Superior temporal gyrus (tissue), 1 donor: ENCODE data around the gene ANKS1B.

Experiments used
- DNase-seq: peaks from one replicate; pipeline ENCODE4 v3.0.0-alpha.2; 2016; ENCODE audit errors: extremely low spot score

Gene ANKS1B

DNA sequence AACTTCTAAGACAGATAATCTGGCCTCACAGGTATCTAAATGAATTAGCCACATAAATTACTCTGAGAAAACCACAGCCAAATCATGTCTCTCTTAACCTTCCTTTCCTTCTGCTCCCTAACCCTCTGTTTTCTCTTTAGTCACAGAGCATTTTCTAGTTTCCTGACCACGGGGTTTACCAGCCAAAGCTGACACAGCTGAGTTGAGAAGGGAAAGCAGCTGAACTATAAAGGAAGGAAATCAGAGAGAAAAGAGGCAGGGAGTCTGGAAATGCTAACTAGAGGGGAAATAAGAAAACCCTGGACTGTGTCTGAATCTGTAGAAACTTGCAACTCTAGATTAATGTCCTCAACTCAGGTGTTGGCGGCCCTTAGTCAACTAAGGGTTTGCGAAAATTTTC is 24.4 kb downstream of the ANKS1B start:
- no peak for DNase-seq

DNA sequence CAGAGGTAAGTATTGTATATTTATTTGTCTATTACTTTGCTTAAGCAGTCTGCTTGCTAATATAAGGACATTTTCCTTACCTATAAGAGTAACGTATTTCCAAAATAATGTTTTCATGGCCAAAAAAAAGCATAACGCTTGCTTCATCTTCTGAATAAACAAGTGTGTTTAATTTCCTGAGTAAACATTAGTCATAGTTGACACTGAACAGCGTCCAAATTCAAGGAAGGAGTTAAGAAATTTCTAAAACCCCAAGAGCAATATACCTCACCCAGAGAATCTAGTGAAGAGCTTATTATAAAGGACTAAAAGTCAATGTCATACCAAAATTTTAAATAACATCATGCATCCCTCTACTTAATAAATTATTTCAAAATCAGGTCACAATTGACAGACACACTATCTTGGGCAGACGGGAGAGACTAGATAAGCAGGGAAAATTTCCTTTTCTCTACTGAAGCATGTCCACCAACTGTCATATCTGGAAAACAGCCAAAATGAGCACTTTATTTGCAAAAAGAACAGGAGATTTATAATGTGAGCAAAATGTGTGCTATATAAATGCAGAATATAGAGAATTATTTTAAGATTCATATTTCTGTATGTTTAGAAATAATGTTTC is 25.1 kb downstream of the ANKS1B start:
- no peak for DNase-seq

DNA sequence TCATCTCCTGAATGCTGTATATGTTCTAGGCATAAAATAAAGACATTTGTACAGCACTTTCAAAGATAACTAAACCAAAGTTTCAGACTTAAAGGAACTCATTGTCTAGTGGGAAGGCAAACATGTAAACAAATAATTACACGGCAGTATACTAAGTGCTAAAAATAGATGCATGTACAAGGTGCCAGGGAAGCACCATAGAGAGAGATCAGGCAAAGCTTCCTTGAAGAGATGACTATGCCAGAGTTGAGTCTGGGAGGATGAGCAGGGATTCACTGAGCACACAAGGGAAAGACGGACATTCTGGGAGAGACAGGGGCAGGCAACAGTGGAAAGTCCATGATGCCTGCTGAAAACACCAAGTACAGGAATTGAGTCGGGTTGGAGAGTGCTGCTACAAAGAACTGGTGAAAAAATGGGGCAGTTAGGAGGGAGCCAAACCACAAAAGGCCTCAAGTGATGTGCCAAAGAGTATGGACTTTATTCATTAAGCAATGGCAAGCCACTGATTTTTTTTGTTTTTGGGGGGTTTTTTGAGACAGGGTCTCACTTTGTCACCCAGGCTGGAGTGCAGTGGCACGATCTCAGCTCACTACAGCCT is 26.8 kb downstream of the ANKS1B start:
- DNase-seq, result no peak

DNA sequence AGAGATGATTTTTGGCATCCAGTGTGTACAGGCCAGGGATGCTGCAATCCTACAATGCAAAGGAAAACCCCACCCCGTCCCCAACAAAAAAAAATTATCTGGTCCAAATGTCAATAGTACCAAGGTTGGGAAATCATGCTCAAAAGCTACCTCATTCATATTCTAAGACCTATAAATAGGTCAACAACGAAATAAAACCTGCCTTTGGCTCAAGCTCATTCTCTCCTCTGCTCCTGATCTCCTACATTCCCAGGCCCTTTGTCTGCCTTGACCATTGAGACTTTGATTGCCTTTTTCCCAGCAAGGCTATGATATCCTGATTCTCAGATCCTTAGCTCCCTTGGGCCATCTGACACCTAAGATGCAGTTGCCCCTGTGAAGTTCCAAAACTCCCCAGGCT is 30.0 kb downstream of the ANKS1B start:
- no peak for DNase-seq

DNA sequence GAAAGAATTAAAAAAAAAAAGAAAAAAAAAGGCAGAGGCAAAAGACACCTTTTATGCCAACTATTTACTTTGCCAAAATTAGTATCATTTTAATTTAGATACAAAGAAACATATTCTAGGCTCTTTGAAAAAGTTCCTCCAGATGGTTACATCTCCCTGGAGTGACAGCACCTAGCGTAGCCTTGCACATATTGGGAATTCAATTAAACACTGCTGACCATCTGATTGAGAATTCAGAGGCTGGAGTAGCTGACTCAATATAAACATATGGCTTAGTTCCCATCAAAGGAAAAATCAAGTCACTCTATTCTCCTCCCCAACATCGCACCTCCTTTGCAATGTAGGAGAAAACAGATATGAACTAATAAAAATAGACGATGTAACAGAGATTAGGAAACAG is 36.4 kb downstream of the ANKS1B start:
- DNase-seq, result no peak

DNA sequence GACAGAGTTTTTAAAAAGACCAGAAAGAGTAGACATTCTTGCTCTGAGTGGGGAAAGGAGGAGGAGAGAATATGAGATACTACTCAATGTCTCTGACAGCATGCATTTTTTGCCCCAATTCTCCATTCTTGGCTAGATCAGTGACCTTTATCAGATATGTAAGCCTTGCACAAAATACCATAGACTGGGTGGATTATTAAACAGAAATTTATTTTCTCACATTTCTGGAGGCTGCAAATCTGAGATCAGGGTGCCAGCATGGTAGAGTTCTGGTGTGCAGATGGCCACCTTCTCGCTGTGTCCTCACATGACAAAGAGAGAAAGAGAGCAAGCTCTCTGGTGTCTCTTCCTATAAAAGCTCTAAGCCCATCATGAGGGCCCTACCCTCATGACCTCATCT is 38.6 kb downstream of the ANKS1B start:
- no peak for DNase-seq

DNA sequence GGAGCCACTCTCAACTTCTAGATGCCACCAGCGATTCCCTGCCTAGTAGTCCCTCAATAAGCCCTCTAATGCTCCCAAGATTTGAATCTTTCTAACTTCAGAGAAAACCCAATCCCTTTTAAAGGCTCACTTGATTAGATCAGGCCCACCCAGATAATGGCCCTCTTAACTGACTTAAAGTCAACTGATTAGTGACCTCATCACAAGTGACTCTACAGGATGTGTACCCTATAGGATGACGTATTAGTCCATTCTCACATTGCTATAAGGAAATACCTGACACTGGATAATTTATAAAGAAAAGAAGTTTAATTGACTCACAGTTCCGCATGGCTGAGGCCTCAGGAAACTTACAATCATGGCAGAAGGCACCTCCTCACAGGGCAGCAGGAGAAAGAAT is 49.1 kb downstream of the ANKS1B start:
- no peak for DNase-seq

DNA sequence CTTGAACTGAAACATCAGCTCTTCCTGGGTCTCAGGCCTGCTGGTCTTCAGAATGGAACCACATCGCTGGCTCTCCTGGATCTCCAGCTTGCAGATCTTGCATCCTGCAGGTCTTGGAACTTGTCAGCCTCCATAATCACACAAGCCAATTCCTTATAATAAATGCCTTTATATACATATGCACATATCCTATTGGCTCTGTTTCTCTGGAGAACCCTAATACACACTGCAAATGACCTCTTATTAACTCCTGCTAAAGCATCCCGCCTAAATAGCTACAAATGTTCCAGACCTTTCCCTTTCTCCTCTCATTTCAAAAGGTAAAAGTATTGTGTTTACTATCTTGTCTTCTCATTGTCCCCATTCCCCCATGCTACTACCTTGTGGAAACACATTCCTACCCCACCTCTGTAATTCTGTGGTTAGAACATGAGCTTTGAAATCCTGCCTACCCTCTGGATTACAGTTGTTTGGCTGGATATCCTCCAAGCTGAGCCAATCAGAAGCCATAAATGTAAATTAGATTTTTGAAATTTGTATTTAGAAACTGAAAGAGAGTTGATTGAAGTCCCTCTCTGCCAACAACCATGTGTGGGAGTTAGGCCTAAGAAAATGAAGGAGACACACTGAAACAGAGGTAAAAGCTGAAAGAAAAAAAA is 58.1 kb downstream of the ANKS1B start:
- no peak for DNase-seq

DNA sequence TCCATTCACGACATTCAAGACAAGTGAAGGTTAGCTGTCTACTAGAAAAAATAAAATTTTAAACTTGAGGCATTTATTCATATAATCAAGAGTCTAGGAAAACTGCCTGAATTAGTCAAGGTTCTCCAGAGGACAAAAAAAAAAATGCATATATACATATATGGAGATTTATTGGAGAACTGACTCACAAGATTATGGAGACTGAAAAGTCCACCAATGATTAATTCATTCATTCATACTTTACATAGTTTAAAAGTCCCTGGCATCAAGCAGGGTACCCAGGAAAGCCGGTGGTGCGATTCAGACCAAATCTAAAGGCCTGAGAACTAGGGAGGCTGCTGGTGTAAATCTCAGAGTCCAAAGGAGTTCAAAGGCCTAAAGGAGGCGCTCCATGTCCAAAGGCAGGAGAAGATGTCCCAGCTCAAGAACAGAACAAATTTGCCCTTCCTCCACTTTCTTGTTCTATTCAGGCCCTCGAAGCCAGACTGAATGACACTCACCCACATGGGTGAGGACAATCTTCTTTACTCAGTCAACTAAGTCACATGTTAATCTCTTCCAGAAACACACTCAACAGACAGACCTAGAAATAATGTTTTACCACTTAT is 64.3 kb downstream of the ANKS1B start:
- DNase-seq, result no peak

DNA sequence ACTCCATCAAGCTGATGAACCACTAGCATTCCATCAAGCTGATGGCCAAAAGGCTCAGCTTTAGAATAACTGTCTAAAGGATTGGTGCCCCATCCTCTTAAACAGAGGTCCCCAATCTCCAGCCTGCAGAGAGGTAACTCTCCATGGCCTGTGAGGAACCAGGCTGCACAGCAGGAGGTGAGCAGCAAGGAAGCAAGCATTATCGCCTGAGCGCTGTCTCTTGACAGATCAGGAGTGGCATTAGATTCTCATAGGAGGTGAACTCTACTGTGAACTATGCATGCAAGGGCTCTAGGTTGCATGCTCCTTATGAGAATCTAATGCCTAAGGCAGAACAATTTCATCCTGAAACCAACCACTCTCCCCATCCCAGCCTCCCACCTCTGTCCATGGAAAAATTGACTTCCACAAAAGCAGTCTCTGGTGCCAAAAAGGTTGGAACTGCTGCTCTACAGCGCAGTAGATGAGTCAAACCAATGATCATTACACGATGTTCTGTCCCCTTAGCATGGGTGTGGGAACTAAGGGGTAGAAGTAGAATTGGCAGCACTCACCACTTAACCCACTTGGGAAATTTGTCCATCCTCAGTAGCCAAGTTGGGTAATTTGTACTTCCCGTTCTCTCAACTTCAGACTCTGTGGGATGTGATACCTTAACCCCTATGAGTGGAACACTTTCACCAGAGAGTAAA is 66.9 kb downstream of the ANKS1B start:
- DNase-seq, result no peak

DNA sequence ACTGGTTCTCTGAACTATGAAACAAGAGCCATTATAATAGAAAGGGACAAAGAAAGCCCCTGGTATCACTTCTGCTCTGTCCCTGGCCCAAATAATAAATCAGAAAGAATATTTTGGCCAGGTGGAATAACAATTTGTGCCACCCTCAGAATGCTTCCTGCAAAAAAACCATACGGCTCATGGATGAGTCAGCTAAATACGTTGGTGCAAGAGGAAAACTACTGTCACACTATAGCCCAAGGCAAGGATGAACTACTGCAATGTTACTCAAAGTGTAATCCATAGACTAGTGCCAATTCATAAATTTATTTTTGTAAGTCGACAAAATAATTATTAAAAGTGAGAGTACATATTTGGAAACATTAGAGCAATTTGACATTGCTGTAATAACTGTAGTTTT is 68.2 kb downstream of the ANKS1B start:
- DNase-seq, result no peak

DNA sequence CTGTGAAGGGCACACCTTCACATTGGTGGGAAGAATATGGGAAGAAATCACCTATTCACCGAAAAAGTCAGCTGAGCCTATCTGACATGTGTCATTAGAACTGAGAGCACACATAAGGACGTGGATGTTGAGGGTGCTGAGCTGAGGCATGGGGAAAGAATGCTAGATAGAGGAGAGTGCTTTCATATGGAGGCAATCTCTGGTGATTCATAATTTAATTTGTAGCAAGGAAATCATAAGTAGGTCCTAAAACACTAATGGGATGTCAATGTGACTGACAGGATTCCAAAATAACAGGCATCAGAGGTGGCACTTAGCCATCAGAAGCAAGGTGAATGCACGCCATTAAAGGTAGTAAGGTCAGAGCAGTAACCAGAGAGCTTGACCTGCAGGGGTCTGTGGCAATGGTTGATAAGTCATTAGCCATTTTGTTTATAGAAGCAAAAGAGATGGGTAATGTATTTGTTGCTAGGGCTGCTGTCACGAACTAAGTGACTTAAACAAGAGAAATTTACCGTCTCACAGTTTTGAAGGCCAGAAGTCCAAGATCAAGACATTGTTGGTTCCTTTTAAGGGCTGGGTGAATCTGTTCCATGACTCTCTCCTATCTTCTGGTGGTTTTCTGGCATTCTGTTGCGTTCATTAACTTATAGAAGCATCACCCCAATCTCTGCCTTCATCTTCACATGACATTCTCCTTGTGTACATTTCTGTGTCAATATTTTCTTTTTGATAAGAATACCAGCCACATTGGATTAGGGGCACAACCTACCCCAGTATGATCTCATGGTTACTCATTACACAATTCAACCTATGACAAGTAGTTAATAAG is 69.3 kb downstream of the ANKS1B start:
- no peak for DNase-seq

DNA sequence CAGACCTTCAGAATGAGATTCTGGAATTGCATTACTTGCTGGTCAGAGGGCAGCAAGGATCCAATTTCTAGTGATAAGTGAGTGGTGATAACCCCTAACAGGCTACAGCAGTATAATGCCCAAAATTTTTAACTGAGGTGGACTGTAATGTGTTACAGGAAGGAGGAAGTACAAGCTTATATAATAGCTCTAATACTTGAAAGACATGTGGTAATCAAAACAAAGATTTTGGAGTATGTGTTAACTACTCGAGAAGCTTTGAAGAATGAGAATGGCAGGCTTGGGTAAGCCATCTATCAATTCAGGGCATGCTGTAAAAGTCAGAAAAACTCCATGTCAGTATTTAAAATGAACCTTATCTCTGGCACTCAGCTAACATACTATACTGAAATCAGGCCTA is 70.5 kb downstream of the ANKS1B start:
- no peak for DNase-seq

DNA sequence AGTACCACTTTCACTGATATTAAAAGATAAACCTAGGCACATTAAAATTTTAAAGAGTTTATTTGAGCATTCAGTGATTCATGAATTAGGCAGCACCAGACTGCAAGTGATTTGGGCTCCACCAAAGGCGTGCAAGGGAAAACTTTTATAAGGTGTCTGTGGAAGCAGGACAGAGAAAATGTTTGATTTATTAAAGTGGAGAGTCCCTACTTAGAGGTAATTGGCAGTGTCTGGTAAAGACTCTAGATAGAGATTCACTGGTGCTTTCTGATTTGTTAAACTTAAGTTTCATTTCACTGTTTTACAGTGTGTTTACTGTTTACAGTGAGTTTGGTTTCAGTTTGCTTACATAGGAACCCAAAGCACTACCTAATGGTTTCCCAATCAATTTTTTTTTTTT is 72.8 kb downstream of the ANKS1B start:
- DNase-seq, result no peak

DNA sequence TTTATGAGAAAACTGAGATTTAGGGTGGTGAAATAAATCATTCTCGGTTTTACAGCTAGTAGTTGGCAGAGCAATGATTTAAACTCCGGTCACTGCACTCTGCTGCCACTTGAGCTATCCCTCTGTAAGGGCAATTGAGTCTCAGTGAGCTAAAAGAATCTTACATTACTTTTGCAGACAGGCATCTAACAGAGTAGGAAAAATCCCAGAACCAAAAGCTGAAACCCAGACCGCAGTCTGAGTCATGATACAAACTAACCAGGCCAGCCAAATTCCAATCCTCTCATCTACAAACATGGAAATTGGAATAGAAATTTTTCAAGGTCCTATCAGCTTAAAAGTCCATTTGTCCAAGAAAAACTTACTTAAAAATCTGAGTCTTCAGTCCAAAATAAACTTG is 73.7 kb downstream of the ANKS1B start:
- peak; percentile 45 for DNase-seq

DNA sequence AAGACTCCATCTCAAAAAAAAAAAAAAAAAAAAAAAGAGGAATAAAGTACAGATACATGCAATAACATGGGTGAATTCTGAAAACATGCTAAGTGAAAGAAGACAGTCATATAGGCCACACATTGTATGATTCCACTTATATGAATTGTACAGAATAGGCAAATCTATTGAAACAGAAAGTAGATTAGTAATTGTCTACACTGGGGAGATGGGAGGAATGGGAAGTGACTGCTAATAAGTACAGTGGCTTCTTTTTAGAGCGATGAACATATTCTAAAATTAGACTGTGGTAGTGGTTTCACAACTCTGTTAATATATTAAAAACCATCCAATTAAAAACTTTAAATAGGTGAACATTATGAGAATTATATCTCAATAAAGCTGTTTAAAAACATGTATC is 74.4 kb downstream of the ANKS1B start:
- no peak for DNase-seq

DNA sequence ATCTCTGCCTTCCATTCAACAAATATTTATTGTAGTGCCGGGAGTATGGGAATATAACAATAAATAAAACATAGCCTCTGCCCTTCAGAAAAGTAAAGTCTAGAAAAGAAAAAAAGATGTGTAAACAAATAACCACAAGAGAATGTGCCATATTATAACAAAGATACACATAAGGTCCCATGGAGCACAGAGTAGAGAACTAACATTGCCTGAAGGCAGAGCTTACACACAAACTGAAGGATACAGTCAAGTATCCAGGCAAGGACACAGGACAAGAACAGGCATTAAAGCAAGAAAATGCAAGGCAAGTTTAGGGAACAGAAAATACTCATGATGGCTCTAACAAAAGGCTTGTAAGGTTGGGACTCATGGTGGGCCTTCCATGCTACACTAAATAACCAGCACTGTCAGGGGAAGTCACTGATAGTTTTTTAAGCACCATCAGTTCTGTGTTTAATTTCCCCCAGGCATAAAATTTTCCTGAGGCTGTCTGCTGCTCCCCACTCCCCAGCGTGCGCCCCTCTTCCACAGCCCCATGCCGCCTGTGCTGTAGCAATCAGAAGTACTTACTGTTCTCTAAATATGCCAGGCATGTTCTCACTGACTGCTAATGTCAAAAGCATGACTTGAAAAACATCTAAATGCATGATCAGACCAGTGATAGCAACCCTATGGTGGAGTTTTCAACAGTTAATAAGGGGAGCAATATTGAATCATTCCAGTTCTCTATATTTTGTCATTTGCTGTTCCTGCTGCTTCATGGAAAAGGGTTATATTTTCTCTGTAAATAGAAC is 77.8 kb downstream of the ANKS1B start:
- no peak for DNase-seq

DNA sequence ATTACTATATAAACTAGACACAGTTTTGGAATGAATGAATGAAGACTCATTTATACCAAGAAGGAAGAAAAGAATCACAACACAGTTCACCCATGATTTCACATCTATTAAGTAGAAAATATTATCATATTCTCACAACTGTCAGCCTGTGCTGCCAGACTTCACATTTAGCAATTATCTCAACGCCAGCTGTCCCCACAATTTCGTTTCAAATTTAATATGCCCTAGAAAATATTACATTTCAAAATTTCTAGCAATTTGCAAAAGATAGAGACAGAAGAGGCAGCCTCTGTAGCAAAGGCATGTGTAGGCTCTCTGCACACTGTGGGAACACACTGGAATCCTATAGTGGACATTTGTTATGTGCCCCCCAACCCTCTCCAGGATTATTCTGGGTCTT is 83.6 kb downstream of the ANKS1B start:
- DNase-seq, result no peak

DNA sequence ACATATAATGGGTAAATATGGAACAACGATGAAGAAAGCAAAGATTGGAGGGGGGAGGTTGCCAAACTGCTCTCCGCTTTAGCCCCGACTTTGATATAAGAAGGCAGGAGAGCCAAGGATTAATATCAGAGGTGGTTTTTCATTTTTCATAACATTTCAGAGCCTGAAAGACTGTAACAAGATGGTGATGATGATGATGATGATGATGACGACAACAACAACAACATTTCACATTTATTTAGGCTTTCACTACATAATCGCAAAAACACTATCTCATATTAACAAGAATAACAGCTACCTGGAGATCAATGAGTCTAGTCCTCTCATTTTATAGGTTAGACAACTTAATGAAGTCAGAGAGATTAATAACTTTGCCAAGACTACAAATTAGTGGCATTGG is 86.1 kb downstream of the ANKS1B start:
- no peak for DNase-seq

DNA sequence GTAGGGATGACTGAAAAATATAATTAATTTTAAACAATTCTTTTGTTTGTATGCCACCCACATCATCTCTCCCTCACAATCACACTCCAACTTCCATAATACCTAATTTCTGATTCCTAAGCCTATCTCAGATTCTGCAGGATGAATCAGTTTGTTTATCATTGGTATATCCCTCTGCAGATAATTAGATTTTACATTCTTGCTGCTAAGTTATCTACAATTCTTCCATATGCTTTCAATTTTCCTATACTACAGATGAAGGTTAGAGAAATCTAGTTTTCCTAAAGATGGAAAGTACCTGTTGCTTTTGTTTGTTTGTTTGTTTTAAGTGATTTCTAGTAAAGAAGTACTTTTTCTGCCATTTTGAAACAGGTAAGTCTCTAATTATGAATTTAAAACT is 105.3 kb downstream of the ANKS1B start:
- no peak for DNase-seq

DNA sequence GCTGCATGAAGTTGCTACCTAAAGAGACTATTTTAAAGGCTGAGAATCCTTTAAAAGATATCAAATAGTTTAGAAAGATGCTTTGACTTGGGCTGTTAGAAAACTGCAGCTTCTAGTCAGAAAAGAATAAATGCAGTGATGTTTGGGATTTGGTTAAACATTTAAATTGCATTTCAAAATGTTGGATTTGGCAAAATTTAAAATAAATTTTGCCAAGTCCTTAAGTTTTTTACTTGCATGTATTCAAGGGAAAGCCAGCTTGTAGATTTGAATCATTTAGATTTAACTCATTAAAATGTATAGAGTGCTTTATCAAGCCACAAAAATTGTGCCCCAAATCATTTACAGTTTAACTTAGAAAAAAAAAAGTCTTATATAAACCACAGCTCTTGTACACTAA is 109.7 kb downstream of the ANKS1B start:
- DNase-seq, result no peak
